Activated CD4-positive, alpha-beta T cell treated with anti-CD3 and anti-CD28 coated beads for 48 hours (primary cell): ENCODE results near the gene LPP.

Experiments
- DNase-seq: peaks from one replicate; pipeline ENCODE4 v3.0.0-alpha.2; 2020

LPP gene

DNA sequence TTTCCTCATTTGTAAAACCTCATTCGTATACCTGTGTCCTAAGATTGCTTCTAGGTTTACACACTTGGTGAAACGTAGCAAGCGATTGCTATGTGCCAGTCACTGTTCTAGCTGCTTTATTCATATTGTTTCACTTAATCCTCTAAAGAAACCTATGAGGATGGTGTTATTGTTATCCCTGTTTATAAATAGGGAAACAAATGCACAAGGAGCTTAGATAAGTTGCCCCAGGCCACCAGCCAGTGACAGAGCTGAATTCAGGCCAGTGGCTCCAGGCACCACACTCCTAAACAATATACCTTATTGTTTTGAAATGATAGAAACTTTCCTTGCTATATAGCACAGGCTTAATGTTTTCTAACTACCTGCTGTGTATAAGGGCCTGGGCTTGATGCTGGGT lies 44.0 kb downstream of the LPP start:
- DNase-seq: no peak

DNA sequence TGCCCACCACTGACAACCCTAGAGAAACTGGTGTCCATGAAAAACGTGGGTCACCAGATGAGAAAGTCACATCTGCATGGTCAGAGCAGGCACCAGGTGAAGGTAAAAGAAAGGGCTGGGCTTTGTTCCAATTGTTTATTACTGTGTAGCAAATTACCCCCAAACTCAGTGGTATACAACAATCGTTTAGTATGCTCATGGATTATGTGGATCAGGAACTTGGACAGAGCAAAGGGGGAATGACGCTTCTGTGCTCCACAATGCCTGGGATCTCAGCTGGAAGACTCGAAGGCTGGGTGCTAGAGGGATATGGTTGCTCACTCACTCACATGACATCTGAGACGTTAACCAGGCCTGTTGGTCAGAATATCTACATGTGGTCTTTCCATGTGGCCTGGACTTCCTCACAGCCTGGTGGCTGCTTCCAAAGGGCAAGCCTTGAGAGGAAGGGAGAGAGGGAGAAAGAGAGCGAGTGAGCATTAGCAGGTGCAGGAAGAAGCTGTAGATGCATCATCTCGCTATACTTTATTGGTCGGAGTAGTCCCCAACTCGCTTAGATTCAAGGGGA lies 44.9 kb downstream of the LPP start:
- DNase-seq: no peak

GRCh38 chr3:188199386-188199785 lies 45.4 kb downstream of the LPP start:
- no peak for DNase-seq

GRCh38 chr3:188200481-188200880 lies 46.5 kb downstream of the LPP start:
- DNase-seq: no peak

GRCh38 chr3:188202358-188203138 lies 48.6 kb downstream of the LPP start:
- DNase-seq: peak; percentile 33

- DNase-seq: no peak
Measured at GRCh38 chr3:188204526-188204925, 50.6 kb downstream of the LPP start.

DNA sequence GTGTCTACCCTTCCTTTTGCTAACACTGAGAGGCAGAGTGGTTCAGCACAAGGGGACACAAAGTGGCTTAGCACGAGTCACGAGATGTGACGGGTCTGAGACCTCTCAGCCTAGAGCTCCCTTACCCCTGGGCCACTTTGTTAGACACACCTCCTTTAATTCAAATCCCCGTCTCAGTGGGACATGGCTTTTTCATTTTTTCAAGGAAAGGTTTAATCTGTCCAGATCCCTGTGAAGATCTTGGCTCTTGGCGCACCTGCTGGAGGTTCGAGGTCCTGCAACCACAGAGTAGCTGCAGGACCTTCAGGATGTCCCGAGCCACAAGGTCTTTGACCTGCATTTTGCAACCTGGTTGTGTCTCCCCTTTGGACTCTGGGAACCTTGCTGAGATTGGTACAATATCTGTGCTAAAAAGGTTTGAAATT lies 52.0 kb downstream of the LPP start:
- DNase-seq: no peak

DNA sequence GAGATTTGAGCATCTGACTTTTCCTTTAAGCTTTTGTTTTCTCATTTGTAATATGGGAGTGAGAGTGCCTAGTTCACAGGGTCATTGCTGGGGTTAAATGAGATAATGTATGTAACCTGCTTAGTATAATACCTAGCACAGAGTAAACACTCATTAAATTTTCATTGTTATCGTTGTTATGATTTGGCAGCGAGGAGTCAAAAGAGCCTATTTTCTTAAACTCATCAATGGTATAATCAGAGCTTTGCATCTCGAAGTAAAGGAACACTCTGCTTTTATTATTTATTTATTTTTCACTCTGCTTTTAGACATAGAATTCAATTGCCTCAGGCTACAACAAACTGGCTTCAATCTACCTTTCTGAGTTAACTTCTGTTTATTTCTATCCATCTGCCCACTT lies 52.8 kb downstream of the LPP start:
- DNase-seq: no peak

GRCh38 chr3:188207941-188208515 lies 54.1 kb downstream of the LPP start:
- DNase-seq: no peak

- DNase-seq: no peak
Measured at GRCh38 chr3:188208516-188208981, 54.6 kb downstream of the LPP start.

DNA sequence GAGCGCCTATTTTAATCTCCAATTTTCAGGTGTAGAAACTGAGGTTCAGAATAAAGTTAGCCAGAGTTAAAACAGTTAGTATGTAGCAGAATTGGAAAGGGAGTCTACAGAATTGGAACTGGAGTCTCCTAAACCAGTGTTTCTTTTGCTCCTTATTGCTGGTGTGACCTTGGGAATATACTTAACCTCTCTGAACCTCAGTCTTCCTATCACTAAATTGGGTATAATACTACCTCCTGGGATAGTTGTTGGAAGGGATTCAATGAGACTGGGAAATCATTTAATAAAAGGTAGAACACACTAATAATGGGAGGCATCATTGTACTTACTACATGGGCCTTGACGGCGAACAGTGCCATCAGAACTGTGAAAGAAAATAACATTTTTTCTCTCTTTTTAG lies 55.1 kb downstream of the LPP start:
- DNase-seq: no peak

- no peak for DNase-seq
Measured at GRCh38 chr3:188209740-188210139, 55.8 kb downstream of the LPP start.

- DNase-seq: no peak
Measured at GRCh38 chr3:188211476-188211875, 57.5 kb downstream of the LPP start.

- no peak for DNase-seq
Measured at GRCh38 chr3:188212308-188212969, 58.5 kb downstream of the LPP start.

DNA sequence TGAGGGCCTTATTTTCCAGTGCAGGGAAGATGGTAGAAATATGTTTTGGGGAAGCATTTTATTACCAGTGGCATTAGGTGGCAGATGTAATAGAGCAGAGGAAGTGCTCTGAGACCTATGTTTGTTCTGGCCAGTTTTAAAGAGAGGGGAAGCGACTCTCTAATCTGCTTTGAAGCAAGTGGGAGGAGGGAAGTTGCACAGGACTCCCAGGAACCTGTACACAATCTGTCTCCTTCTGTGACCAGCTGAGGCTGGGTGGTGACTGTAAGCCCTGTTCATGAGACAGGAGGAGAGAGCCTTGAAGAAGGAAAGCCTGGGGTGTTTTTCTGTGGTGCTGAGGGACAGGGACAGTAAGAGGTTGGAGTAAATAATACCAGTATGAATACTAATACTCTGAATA lies 60.5 kb downstream of the LPP start:
- no peak for DNase-seq

DNA sequence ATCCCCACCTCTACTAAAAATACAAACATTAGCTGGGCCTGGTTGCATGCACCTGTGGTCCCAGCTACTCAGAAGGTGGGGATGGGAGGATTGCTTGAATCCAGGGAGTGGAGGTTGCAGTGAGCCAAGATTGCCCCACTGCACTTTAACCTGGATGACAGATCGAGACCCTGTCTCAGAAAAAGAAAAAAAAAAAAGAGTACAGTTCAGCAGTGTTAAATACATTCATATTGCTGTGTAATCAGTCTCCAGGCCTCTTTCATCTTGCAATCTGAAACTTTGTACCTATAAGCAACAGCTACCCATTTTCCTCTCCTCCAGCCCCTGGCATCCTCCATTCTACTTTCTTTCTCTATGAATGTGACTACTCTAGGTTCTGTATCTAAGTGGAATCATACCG lies 61.2 kb downstream of the LPP start:
- DNase-seq: no peak

- DNase-seq: no peak
Measured at GRCh38 chr3:188217011-188217463, 63.1 kb downstream of the LPP start.

GRCh38 chr3:188217726-188218125 lies 63.8 kb downstream of the LPP start:
- DNase-seq: no peak

- DNase-seq: no peak
Measured at GRCh38 chr3:188218603-188219002, 64.6 kb downstream of the LPP start.

DNA sequence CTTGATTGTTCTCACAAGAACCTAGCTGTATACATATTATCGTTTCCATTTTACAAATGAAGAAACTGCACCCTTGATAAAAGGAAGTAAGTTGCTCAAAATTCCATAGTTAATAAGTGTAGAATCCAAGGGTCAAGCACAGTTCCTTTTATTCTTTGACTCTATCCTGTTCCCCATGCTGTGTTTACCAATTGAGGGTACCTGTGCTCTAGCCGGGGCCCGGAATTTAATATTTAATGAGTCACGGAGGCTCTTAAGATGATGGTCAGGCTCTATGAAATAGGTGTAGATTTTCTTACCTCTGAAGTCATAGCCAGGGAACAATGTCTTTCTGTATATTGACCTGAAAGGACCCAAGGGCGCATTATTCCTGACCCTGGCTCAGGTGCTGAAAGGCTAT lies 65.2 kb downstream of the LPP start:
- no peak for DNase-seq

DNA sequence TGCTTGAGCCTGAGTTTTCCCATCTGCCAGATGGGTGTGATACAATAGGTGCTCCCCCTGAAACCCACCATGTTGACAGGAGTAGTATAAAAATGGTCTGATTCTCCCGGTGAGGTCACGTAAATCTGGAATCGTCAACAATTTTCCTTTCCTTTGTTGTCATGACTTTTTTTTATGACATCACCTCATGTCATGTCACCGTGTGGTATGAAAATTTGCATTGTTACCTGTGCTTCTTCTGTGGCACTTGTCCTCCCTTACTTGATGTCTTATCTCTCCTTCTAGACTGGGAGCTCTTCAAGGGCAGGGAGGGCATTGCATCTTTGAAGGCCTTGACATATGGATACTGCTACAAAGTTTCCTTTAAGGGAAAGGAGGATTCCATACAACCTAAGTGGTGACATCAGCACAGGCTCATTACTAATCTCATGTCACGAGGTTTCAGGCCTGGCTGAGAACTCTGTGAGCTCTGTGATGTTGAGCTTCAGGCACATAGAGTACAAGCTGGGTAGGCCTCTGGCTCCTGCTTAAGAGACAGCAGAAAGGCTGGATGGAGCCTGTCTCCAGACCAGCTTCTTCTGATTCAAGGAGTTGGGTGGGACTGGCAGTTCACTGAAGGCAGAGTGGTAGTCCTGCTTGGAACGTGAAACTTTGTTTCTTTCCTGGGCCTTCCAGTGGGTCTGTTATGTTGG lies 66.3 kb downstream of the LPP start:
- DNase-seq: no peak

- DNase-seq: no peak
Measured at GRCh38 chr3:188220988-188221818, 67.2 kb downstream of the LPP start.
